ENCODE data around the gene FCSK. TPM values are rescaled to one million over a fixed set of nuclear protein-coding genes. Genes with fewer than 3 reads are reported as not detected.

Gene FCSK
- total RNA-seq, 4 donors from 2014 or later = 12.1 to 65.3 (median 22.9) TPM

- H3K27me3 ChIP-seq = no peaks in the 10 kb centered on the region
- intact Hi-C loops (cut with DNase I; ENCODE audit: low total_unique reads) = no loop called here
- H3K4me1 ChIP-seq = peaks cover 0 to 6% of the 10 kb centered on the region in 2 donors
- TF ChIP-seq POLR2A (IDR thresholded peaks at IDR 0.05) = no peak
- TF ChIP-seq CTCF (IDR thresholded peaks at IDR 0.05) = no peak
- H3K36me3 ChIP-seq = no peaks in the 10 kb centered on the region
- H3K4me3 ChIP-seq = no peak overlapping the region
- H3K9me3 ChIP-seq = no peaks in the 10 kb centered on the region
- no peak for DNase-seq
- no peak overlapping the region for H3K27ac ChIP-seq
Measured at GRCh38 chr16:70419384-70420327, 34.7 kb upstream of the FCSK start.

- TF ChIP-seq CTCF (IDR thresholded peaks at IDR 0.05) = no peak
- no peak for TF ChIP-seq POLR2A (IDR thresholded peaks at IDR 0.05)
- no peak for DNase-seq
- intact Hi-C loops (cut with DNase I; ENCODE audit: low total_unique reads) = no loop called here
- Histone ChIP-seq H3K4me1 (peaks cover 0 to 6% of the 10 kb centered on the region in 2 donors), H3K4me3 (no peak overlapping the region), H3K27me3 (no peaks in the 10 kb centered on the region), H3K36me3 (no peaks in the 10 kb centered on the region), H3K27ac (no peak overlapping the region), H3K9me3 (no peaks in the 10 kb centered on the region)
Measured at GRCh38 chr16:70421014-70421413, 33.4 kb upstream of the FCSK start.

GRCh38 chr16:70421473-70422311, 32.7 kb upstream of the FCSK start:
- DNase-seq = no peak
- no peak for TF ChIP-seq POLR2A (IDR thresholded peaks at IDR 0.05)
- no peak for TF ChIP-seq CTCF (IDR thresholded peaks at IDR 0.05)
- Histone ChIP-seq H3K9me3 (no peaks in the 10 kb centered on the region), H3K4me1 (peaks cover 0 to 6% of the 10 kb centered on the region in 2 donors), H3K4me3 (no peak overlapping the region), H3K27me3 (no peaks in the 10 kb centered on the region), H3K27ac (no peak overlapping the region), H3K36me3 (no peaks in the 10 kb centered on the region)
- intact Hi-C loops (cut with DNase I; ENCODE audit: low total_unique reads) = no loop called here

- peaks cover 4 to 7% of the 10 kb centered on the region in 2 donors for H3K4me1 ChIP-seq
- no peak overlapping the region for H3K27ac ChIP-seq
- H3K4me3 ChIP-seq = no peak overlapping the region
- no peak for TF ChIP-seq POLR2A (IDR thresholded peaks at IDR 0.05)
- no peak for TF ChIP-seq CTCF (IDR thresholded peaks at IDR 0.05)
- H3K27me3 ChIP-seq = no peaks in the 10 kb centered on the region
- H3K36me3 ChIP-seq = no peaks in the 10 kb centered on the region
- intact Hi-C loops (cut with DNase I; ENCODE audit: low total_unique reads) = no loop called here
- no peaks in the 10 kb centered on the region for H3K9me3 ChIP-seq
- DNase-seq = no peak
Measured at GRCh38 chr16:70422543-70422942, 31.9 kb upstream of the FCSK start.

GRCh38 chr16:70427786-70428177, 26.6 kb upstream of the FCSK start:
- Histone ChIP-seq H3K27ac (peak overlapping the region; percentile 82), H3K9me3 (no peaks in the 10 kb centered on the region), H3K4me1 (peaks cover 12 to 35% of the 10 kb centered on the region in 2 donors), H3K4me3 (no peak overlapping the region), H3K27me3 (no peaks in the 10 kb centered on the region), H3K36me3 (no peaks in the 10 kb centered on the region)
- no peak for DNase-seq
- TF ChIP-seq POLR2A (IDR thresholded peaks at IDR 0.05) (no peak), CTCF (IDR thresholded peaks at IDR 0.05) (no peak)
- intact Hi-C loops (cut with DNase I; ENCODE audit: low total_unique reads) = no loop called here

Measured in uterus (tissue), 4 donors.